Esophagus muscularis mucosa (tissue), 4 donors: ENCODE data around the gene SETBP1. TPM values are rescaled to one million over a fixed set of nuclear protein-coding genes. Genes with fewer than 3 reads are reported as not detected.
A peak's percentile ranks its signal among the peaks of the same experiment; 100 is the strongest.

Experiments used
- DNase-seq: peaks from one replicate; pipeline ENCODE4 v3.0.0-alpha.2; 2017; ENCODE audit errors: extremely low spot score
- H3K27ac ChIP-seq, 4 donors: fragments of 200-600 bp; sonication (generic); replicated peaks in 1 of 4; 1 replicate in 3 of 4; 2 replicates in 1 of 4; pipeline ENCODE4 v1.5.1; 2016 to 2019; ENCODE audit warnings: mild to moderate bottlenecking in 1 of 4
- H3K27me3 ChIP-seq, 4 donors: fragments of 200-600 bp; sonication (generic); one replicate each; pipeline versions ENCODE4 v1.5.1 to v1.6.0; 2016 to 2019
- H3K36me3 ChIP-seq, 4 donors: fragments of 200-600 bp; sonication (generic); one replicate each; pipeline ENCODE4 v1.5.1; 2016 to 2019
- H3K4me1 ChIP-seq, 4 donors: fragments of 200-600 bp; sonication (generic); one replicate each; pipeline ENCODE4 v1.5.1; 2016 to 2019
- H3K4me3 ChIP-seq, 4 donors: fragments of 200-600 bp; sonication (generic); 1 replicate in 2 of 4; 2 replicates in 2 of 4; pipeline ENCODE4 v1.5.1; 2016 to 2019; ENCODE audit warnings: mild to moderate bottlenecking in 4 of 4, moderate library complexity in 1 of 4
- H3K9me3 ChIP-seq, 4 donors: fragments of 200-600 bp; sonication (generic); 1 replicate in 3 of 4; 2 replicates in 1 of 4; pipeline ENCODE4 v1.5.1; 2016 to 2019
- EP300 ChIP-seq: sonication (generic); formaldehyde crosslinking; IDR thresholded peaks from one replicate; pipeline ENCODE4 v1.6.1; 2017; ENCODE audit warnings: antibody characterized with exemption
- POLR2A ChIP-seq: fragments of 450-650 bp; IDR thresholded peaks from one replicate; pipeline ENCODE4 v1.6.1; 2017; ENCODE audit warnings: antibody characterized with exemption, moderate library complexity, mild to moderate bottlenecking, low read depth
- POLR2AphosphoS5 ChIP-seq, 2 donors: sonication (generic); formaldehyde crosslinking; IDR thresholded peaks; one replicate each; pipeline ENCODE4 v1.6.1; 2017; ENCODE audit warnings: antibody characterized with exemption in 2 of 2
- WGBS: methylation state at CpG from one replicate; pipeline ENCODE4 v1.1.5; 2018; 5-methylcytosine and 5-hydroxymethylcytosine counted together
- intact Hi-C: fragments of 100-400 bp; cut with DNase I; formaldehyde crosslinking; loops from one replicate; pipeline ENCODE4 v1.15.1; 2023
- total RNA-seq, 4 donors: library from RNA; depleted of rRNA; stranded (reverse); fragments of >200 nt; gene quantifications; one replicate each; pipeline versions ENCODE4 v1.1.0 to v1.2.1, GENCODE V29; 2016
- TF ChIP-seq, protein P1 (sequence below), 3 experiments: fragments of 200-600 bp in 2 of 3; fragments of 450-650 bp in 1 of 3; sonication (generic) in 2 of 3; IDR thresholded peaks; one replicate each; pipeline ENCODE4 v1.5.1; 2017 to 2019; ENCODE audit warnings: antibody characterized with exemption in 3 of 3, mild to moderate bottlenecking in 2 of 3, moderate library complexity in 1 of 3

The SETBP1 gene
- total RNA-seq, 4 donors from 2014 or later, result 40.9 to 86.5 (median 65.1) TPM

DNA sequence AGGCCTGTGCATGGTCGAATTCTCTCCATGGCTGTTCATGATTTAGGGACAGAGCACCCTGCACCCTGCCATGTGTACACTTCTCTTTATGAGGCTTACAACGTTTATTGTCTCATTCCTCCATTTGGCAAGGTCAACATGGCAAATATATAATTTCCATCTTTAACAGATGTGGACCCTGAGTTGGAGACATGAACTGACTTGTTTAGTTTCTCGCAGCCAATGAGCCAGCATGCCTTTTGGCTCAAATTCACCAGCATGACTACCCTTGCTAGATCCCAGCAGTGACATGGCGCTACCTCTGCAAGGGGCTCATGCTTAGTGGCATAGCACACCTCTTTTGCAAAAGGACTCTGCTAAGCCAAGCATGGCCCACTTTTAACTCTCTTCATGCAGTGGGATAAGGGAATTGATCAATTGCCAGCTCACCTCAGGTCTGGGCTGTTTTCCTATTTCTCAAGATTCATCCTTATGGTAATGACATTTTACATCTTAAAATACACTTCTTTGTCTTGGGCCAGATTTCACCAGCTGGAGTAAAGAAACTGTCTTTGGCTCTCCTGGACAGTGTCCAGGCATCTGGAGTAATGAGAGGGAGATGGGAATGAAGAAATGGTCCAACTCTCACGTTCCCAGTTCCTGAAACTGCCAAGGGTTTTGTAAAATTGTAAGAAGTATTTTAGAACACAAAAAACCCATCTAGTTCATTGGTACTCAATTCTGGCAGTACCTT lies 159.5 kb downstream of the SETBP1 start:
- Histone ChIP-seq H3K27me3 (no peaks in the 10 kb centered on the region), H3K36me3 (no peaks in the 10 kb centered on the region), H3K9me3 (no peaks in the 10 kb centered on the region), H3K27ac (peak overlapping the region; percentile 7 to 28 (median 19)), H3K4me1 (peaks cover 11 to 81% (median 57%) of the 10 kb centered on the region in 4 donors), H3K4me3 (no peak overlapping the region)
- DNase-seq, result no peak
- intact Hi-C loops, result no loop called here
- 52% methylated on average over 5 of the region's 5 CpGs for WGBS
- TF ChIP-seq POLR2AphosphoS5 (IDR thresholded peaks at IDR 0.05) (no peak), POLR2A (no peak), EP300 (no peak)
- TF ChIP-seq, protein P1, sequence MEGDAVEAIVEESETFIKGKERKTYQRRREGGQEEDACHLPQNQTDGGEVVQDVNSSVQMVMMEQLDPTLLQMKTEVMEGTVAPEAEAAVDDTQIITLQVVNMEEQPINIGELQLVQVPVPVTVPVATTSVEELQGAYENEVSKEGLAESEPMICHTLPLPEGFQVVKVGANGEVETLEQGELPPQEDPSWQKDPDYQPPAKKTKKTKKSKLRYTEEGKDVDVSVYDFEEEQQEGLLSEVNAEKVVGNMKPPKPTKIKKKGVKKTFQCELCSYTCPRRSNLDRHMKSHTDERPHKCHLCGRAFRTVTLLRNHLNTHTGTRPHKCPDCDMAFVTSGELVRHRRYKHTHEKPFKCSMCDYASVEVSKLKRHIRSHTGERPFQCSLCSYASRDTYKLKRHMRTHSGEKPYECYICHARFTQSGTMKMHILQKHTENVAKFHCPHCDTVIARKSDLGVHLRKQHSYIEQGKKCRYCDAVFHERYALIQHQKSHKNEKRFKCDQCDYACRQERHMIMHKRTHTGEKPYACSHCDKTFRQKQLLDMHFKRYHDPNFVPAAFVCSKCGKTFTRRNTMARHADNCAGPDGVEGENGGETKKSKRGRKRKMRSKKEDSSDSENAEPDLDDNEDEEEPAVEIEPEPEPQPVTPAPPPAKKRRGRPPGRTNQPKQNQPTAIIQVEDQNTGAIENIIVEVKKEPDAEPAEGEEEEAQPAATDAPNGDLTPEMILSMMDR (IDR thresholded peaks at IDR 0.05), result no peak

DNA sequence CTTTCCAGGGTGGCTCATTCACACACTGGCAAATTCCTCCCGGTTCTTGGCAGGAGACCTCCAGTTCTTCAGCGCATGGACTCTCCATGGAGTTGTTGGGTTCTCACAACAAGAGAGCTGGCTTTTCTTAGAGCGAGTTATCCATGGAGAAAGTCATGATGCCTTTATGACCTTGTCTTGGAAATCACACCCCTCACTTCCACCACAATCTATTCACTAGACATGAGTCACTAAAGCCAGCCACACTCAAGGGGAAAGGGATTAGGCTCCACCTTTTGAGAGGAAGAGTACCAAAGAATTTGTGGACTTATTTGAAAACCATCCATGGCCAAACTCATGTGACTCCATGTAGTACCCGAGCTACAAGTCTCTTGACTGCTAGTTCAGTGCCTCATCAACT lies 160.5 kb downstream of the SETBP1 start:
- H3K27ac ChIP-seq, result peak overlapping the region in 1 of 4 donors; percentile 25
- H3K9me3 ChIP-seq, result no peaks in the 10 kb centered on the region
- WGBS, result 90% methylated on average over 4 of the region's 4 CpGs
- no peak for DNase-seq
- no peaks in the 10 kb centered on the region for H3K27me3 ChIP-seq
- TF ChIP-seq POLR2A (no peak), EP300 (no peak), POLR2AphosphoS5 (IDR thresholded peaks at IDR 0.05) (no peak)
- TF ChIP-seq, protein P1 (IDR thresholded peaks at IDR 0.05), result no peak
- peaks cover 11 to 75% (median 47%) of the 10 kb centered on the region in 4 donors for H3K4me1 ChIP-seq
- intact Hi-C loops, result no loop called here
- H3K36me3 ChIP-seq, result no peaks in the 10 kb centered on the region
- H3K4me3 ChIP-seq, result no peak overlapping the region

DNA sequence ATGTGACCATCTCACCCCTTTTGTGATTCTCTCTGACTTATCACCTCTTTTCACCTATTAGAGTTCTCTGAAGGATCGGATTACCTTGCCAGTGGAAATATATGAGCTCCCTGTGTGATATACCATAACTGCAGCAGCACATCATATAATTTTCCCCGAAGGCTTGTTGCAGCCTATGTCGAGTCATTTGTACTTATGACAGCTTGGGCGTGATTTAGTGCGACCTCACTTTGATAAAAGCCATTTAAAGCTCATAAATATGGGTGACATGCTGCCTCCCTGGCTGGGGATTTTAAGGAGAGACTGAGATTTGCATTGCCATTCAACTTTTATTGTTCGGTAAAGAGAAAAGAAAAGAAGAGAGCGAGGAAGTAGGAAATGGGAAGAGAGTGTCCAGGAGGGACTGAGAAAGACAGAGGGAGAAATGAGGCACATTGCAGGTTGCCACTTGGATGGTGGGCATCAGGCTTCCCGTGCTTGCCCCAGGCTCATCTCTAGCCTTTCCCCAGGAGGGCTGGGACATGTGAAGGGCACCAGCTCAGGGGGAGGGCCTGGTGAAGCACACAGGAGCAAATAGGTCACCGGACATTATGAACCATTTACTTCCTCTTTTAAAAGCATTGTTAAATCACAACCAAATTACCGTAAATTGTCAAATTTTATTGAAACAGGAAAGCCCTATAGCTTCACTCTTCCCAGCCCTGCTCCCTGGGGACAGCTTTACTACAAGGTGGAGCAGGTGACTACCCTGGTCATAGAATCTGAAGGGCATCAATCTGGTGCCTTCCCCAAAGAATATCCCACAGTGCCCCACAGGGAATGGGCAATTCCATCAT lies 161.3 kb downstream of the SETBP1 start:
- no peak for DNase-seq
- no peak overlapping the region for H3K4me3 ChIP-seq
- no peaks in the 10 kb centered on the region for H3K9me3 ChIP-seq
- 87% methylated on average over 10 of the region's 10 CpGs for WGBS
- peaks cover 11 to 70% (median 39%) of the 10 kb centered on the region in 4 donors for H3K4me1 ChIP-seq
- H3K27ac ChIP-seq, result no peak overlapping the region
- TF ChIP-seq EP300, result no peak
- intact Hi-C loops, result no loop called here
- no peaks in the 10 kb centered on the region for H3K36me3 ChIP-seq
- H3K27me3 ChIP-seq, result no peaks in the 10 kb centered on the region

DNA sequence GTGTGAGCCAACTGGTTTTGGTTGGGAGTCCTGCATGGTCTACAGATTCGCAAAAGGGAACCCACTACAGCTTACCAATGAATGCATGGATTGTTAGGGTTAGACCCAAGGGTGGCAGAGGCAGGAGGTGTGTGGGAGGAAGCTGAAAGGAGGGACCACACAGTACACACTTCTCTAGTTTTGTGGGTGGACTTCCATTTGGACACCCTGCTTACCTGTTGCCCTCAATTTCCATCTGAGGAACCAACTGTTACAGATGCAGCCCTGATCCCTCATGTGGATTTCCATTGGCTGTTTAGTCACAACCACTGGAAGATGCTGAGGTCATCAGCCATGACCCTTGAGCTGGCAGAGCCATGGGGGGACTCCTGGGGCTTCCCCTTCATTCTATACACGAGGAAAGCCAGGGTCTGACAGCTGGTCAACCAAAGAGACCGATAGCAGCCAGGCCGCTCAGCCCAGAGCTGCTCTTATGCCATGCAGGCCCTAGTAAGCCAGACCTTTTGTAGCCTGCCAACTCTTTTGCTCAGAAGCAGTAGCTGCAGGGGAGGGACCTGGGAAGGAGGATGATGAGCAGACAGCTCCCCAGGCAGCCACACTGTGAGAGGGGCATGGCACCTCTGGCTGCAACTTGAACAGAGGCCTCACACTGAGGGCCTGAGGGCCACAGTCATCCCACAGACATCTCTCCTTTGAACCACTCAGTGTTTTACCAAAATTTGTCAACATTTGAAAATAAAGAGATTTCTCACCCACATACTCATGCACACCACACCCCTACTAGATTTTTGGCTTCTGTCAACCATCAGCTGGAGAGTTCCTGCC lies 162.1 kb downstream of the SETBP1 start:
- Histone ChIP-seq H3K4me1 (peaks cover 11 to 70% (median 40%) of the 10 kb centered on the region in 4 donors), H3K27me3 (no peaks in the 10 kb centered on the region), H3K4me3 (no peak overlapping the region), H3K9me3 (no peaks in the 10 kb centered on the region), H3K36me3 (no peaks in the 10 kb centered on the region), H3K27ac (no peak overlapping the region)
- DNase-seq, result no peak
- intact Hi-C loops, result no loop called here
- 92% methylated on average over 4 of the region's 4 CpGs for WGBS
- TF ChIP-seq, protein P1 (IDR thresholded peaks at IDR 0.05), result no peak

DNA sequence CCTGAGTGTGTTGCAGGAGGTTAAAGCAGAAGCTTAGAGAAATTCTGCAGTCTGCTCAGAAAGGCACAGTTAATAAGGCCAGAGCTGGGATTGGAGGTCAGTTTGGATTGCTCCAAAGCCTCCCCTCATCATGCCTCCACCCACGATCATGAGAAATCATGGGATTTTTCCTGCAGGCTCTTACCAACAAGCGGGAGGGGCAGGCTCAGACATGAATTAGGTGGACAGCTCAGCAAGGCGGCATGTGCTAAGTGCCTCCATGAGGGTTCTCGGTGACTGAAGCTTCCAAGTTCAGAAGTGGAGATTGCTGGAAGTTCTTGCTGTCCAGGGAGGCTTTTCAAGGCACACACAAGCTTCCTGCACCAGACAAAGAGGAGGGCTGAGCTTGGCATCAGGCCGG lies 163.8 kb downstream of the SETBP1 start:
- H3K4me1 ChIP-seq, result peaks cover 8 to 70% (median 41%) of the 10 kb centered on the region in 4 donors
- DNase-seq, result no peak
- intact Hi-C loops, result no loop called here
- H3K36me3 ChIP-seq, result no peaks in the 10 kb centered on the region
- no peak overlapping the region for H3K27ac ChIP-seq
- H3K27me3 ChIP-seq, result no peaks in the 10 kb centered on the region
- TF ChIP-seq, protein P1 (IDR thresholded peaks at IDR 0.05), result no peak
- TF ChIP-seq POLR2A, result no peak
- no peaks in the 10 kb centered on the region for H3K9me3 ChIP-seq
- 77% methylated on average over 5 of the region's 5 CpGs for WGBS
- no peak overlapping the region for H3K4me3 ChIP-seq
